Epithelial cell of prostate (primary cell): ENCODE data around the gene POU2F3.

Source experiments
- DNase-seq: peaks from one replicate; pipeline ENCODE4 v3.0.0-alpha.2; 2011; ENCODE audit warnings: low read depth, low spot score
- H3K27ac ChIP-seq: fragments of 450-650 bp; 2 replicates; pipeline ENCODE4 v1.5.1; 2017; ENCODE audit warnings: mild to moderate bottlenecking

Gene POU2F3

GRCh38 chr11:120334332-120334731, 94.4 kb downstream of the POU2F3 start:
- no peak overlapping the region for H3K27ac ChIP-seq
- no peak for DNase-seq

GRCh38 chr11:120334894-120335462, 95.0 kb downstream of the POU2F3 start:
- H3K27ac ChIP-seq = peak overlapping the region; percentile 91
- peak; percentile 37 for DNase-seq

- DNase-seq = no peak
- peak overlapping the region; percentile 91 for H3K27ac ChIP-seq
Measured at GRCh38 chr11:120335556-120335907, 95.6 kb downstream of the POU2F3 start.

GRCh38 chr11:120335908-120336640, 96.1 kb downstream of the POU2F3 start, which contains the start of gene ARHGEF12:
Gene ARHGEF12, plus strand, starts transcription at chr11:120336413. Its CDS starts 831 bp downstream, at chr11:120337244.
- peak; percentile 92 for DNase-seq
- peak within 1 kb of the TSS; percentile 91 for H3K27ac ChIP-seq

GRCh38 chr11:120336641-120337354, 96.9 kb downstream of the POU2F3 start:
- DNase-seq = no peak
- H3K27ac ChIP-seq = peak overlapping the region; percentile 91

GRCh38 chr11:120337355-120338106, 97.6 kb downstream of the POU2F3 start:
- H3K27ac ChIP-seq = peak overlapping the region; percentile 91
- DNase-seq = no peak

GRCh38 chr11:120338107-120338933, 98.4 kb downstream of the POU2F3 start:
- no peak for DNase-seq
- peak overlapping the region; percentile 91 for H3K27ac ChIP-seq

- no peak for DNase-seq
- peak overlapping the region; percentile 91 for H3K27ac ChIP-seq
Measured at GRCh38 chr11:120339394-120339890, 99.5 kb downstream of the POU2F3 start.

- peak overlapping the region; percentile 91 for H3K27ac ChIP-seq
- DNase-seq = no peak
Measured at GRCh38 chr11:120340529-120340928, 100.6 kb downstream of the POU2F3 start.

GRCh38 chr11:120342226-120342625, 102.3 kb downstream of the POU2F3 start:
- peak overlapping the region; percentile 91 for H3K27ac ChIP-seq

GRCh38 chr11:120342678-120343077, 102.7 kb downstream of the POU2F3 start:
- DNase-seq = no peak
- H3K27ac ChIP-seq = peak overlapping the region; percentile 91

More at GRCh38 chr11:120342226-120342625, 102.3 kb downstream of the POU2F3 start:
- no peak for DNase-seq

GRCh38 chr11:120343429-120343828, 103.5 kb downstream of the POU2F3 start:
- H3K27ac ChIP-seq = peak overlapping the region; percentile 91
- DNase-seq = no peak

- peak overlapping the region; percentile 91 for H3K27ac ChIP-seq
- peak; percentile 57 for DNase-seq
Measured at GRCh38 chr11:120344302-120345004, 104.5 kb downstream of the POU2F3 start.

GRCh38 chr11:120346233-120346632, 106.3 kb downstream of the POU2F3 start:
- no peak for DNase-seq
- no peak overlapping the region for H3K27ac ChIP-seq

GRCh38 chr11:120350637-120351036, 110.7 kb downstream of the POU2F3 start:
- H3K27ac ChIP-seq = no peak overlapping the region
- DNase-seq = no peak

- no peak for DNase-seq
- H3K27ac ChIP-seq = no peak overlapping the region
Measured at GRCh38 chr11:120352405-120352804, 112.5 kb downstream of the POU2F3 start.

- DNase-seq = no peak
- no peak overlapping the region for H3K27ac ChIP-seq
Measured at GRCh38 chr11:120354068-120354467, 114.1 kb downstream of the POU2F3 start.

- H3K27ac ChIP-seq = no peak overlapping the region
- no peak for DNase-seq
Measured at GRCh38 chr11:120354779-120355178, 114.8 kb downstream of the POU2F3 start.

GRCh38 chr11:120357620-120358019, 117.7 kb downstream of the POU2F3 start:
- DNase-seq = no peak
- no peak overlapping the region for H3K27ac ChIP-seq
